ENCODE results near the gene ASXL1.
"Not testable (repeated sequence)": the region's sequence is repeated elsewhere in the genome, so short reads cannot be mapped to it uniquely, and the experiment has no call there.

The ASXL1 gene

DNA sequence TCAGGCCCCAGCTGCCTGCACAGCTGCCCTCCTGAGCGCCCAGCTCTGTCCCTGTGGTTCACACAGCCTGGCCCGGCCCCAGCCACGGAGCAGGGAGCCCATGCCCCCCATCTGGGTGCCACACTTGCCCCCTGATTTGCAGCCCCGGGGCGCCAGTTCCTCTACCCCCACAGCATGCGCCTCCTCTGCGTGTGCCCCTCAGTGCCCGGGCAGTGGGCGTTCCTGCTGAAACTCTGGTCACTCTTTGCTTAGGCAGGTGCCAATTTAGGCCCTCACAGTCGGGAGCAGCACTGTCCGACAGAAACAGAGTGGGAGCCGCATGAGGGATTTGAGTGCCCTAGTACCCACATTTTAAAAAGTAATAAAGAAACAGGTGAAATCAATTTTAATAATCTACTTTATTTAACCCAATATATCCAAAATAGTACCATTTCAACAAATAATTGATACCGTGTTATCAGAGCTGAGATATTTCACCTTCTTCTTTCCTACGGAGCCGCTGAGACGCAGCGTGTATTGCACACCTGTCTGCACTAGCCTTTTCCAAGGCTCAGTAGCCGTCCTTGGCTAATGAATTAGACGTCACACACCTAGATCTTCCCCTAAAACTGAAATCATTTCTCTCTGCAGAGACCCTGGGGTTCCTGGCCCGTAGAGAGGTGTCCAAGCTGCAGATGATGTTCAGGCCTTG is 106.4 kb downstream of the ASXL1 start:
- ATAC-seq: no peak
- TF ChIP-seq BACH2 (CRISPR knock-in tag; IDR thresholded peaks at IDR 0.05; ENCODE audit: borderline replicate concordance) (no peak), ZNF8 (CRISPR knock-in tag; IDR thresholded peaks at IDR 0.05) (no peak), TSHZ2 (CRISPR knock-in tag; IDR thresholded peaks at IDR 0.05) (no peak), GLIS3 (CRISPR knock-in tag; IDR thresholded peaks at IDR 0.05) (no peak), TCF4 (CRISPR knock-in tag; IDR thresholded peaks at IDR 0.05; ENCODE audit: borderline replicate concordance) (no peak), ZFP3 (CRISPR knock-in tag; IDR thresholded peaks at IDR 0.05) (no peak), ARNTL (CRISPR knock-in tag; IDR thresholded peaks at IDR 0.05; ENCODE audit: borderline replicate concordance, low read depth) (no peak), ISL1 (CRISPR knock-in tag; IDR thresholded peaks at IDR 0.05) (no peak)

GRCh38 chr20:32465092-32465900 is 107.2 kb downstream of the ASXL1 start:
- ATAC-seq: no peak
- no peak for TF ChIP-seq ZNF70 (CRISPR knock-in tag; IDR thresholded peaks at IDR 0.05)
- TF ChIP-seq ESRRG (CRISPR knock-in tag; IDR thresholded peaks at IDR 0.05): no peak
- no peak for TF ChIP-seq ARNTL (CRISPR knock-in tag; IDR thresholded peaks at IDR 0.05; ENCODE audit: borderline replicate concordance, low read depth)
- TF ChIP-seq CSDC2 (CRISPR knock-in tag; IDR thresholded peaks at IDR 0.05): no peak
- no peak for TF ChIP-seq ZFP30 (CRISPR knock-in tag; IDR thresholded peaks at IDR 0.05)
- TF ChIP-seq TSHZ2 (CRISPR knock-in tag; IDR thresholded peaks at IDR 0.05): no peak
- TF ChIP-seq GLIS3 (CRISPR knock-in tag; IDR thresholded peaks at IDR 0.05): no peak
- no peak for TF ChIP-seq ZNF565 (CRISPR knock-in tag; conservative IDR thresholded peaks at IDR 0.05; ENCODE audit: low read depth)
- TF ChIP-seq, protein P1, sequence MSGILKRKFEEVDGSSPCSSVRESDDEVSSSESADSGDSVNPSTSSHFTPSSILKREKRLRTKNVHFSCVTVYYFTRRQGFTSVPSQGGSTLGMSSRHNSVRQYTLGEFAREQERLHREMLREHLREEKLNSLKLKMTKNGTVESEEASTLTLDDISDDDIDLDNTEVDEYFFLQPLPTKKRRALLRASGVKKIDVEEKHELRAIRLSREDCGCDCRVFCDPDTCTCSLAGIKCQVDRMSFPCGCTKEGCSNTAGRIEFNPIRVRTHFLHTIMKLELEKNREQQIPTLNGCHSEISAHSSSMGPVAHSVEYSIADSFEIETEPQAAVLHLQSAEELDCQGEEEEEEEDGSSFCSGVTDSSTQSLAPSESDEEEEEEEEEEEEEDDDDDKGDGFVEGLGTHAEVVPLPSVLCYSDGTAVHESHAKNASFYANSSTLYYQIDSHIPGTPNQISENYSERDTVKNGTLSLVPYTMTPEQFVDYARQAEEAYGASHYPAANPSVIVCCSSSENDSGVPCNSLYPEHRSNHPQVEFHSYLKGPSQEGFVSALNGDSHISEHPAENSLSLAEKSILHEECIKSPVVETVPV (CRISPR knock-in tag; IDR thresholded peaks at IDR 0.05): no peak
- TF ChIP-seq PPARA (CRISPR knock-in tag; IDR thresholded peaks at IDR 0.05; ENCODE audit: borderline replicate concordance): no peak
- TF ChIP-seq, protein P2, sequence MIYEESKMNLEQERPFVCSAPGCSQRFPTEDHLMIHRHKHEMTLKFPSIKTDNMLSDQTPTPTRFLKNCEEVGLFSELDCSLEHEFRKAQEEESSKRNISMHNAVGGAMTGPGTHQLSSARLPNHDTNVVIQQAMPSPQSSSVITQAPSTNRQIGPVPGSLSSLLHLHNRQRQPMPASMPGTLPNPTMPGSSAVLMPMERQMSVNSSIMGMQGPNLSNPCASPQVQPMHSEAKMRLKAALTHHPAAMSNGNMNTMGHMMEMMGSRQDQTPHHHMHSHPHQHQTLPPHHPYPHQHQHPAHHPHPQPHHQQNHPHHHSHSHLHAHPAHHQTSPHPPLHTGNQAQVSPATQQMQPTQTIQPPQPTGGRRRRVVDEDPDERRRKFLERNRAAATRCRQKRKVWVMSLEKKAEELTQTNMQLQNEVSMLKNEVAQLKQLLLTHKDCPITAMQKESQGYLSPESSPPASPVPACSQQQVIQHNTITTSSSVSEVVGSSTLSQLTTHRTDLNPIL (CRISPR knock-in tag; IDR thresholded peaks at IDR 0.05; ENCODE audit: low read depth): no peak

GRCh38 chr20:32465901-32466675 is 108.0 kb downstream of the ASXL1 start:
- not testable (repeated sequence) for ATAC-seq
